ENCODE results near the gene FLACC1.

The FLACC1 gene

DNA sequence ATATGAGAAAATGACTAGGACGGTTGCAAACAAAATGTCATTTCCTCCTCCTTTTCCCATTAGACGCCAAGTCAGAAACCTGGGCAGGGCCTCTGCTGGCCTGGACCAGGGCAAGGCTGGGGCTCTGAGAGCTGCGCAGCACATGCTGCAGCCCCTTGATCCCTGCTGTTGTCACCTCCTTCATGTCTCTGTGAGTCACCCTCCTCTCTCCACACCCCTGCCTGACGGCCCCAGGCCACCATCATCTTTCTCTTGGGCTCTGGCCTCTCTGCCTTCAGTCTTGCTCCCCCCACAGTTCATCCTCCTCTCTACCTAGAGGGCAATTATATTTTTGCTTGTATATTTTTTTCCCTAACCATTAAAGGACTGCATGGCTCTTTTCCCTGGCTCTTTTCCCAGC is 10.0 kb downstream of the FLACC1 start:
- no peak overlapping the region for H3K27ac ChIP-seq

DNA sequence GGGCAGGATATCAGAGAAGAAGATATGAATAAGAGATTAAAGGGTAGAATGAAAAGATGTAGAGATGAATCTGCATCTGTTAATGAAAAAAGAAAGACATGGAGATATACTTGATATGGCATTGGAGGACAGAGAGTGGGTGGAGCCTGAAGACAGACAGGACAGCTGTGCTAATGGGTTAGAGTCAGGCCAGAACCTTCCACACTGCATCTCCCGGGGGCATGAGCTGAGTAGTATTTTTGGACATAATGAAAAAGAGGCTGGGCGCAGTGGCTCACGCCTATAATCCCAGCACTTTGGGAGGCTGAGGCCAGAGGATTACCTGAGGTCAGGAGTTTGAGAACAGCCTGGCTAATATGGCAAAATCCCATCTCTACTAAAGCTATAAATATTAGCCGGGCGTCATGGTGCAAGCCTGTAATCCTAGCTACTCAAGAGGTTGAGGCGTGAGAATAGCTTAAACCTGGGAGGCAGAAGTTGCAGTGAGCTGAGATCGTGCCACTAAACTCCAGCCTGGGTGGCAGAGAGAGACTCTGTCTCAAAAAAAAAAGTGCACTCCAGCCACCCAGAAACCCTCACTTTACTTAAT is 11.4 kb downstream of the FLACC1 start:
- in situ Hi-C loops (cut with HindIII; ENCODE audit: low pct_ligation_motif_present, low sequenced_read_pairs), result no loop called here
- no peak overlapping the region for H3K4me3 ChIP-seq (ENCODE audit: low read depth, low read length)
- no peak for DNase-seq
- H3K27me3 ChIP-seq (replicated peaks), result no peaks in the 10 kb centered on the region
- peaks cover 5% of the 10 kb centered on the region for H3K36me3 ChIP-seq (replicated peaks)
- no peak overlapping the region for H3K27ac ChIP-seq
- TF ChIP-seq, protein P1, sequence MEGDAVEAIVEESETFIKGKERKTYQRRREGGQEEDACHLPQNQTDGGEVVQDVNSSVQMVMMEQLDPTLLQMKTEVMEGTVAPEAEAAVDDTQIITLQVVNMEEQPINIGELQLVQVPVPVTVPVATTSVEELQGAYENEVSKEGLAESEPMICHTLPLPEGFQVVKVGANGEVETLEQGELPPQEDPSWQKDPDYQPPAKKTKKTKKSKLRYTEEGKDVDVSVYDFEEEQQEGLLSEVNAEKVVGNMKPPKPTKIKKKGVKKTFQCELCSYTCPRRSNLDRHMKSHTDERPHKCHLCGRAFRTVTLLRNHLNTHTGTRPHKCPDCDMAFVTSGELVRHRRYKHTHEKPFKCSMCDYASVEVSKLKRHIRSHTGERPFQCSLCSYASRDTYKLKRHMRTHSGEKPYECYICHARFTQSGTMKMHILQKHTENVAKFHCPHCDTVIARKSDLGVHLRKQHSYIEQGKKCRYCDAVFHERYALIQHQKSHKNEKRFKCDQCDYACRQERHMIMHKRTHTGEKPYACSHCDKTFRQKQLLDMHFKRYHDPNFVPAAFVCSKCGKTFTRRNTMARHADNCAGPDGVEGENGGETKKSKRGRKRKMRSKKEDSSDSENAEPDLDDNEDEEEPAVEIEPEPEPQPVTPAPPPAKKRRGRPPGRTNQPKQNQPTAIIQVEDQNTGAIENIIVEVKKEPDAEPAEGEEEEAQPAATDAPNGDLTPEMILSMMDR (IDR thresholded peaks at IDR 0.05; ENCODE audit: low read depth, low read length, missing control alignments), result no peak

More for the DNA sequence above, 10.0 kb downstream of the FLACC1 start:
- Histone ChIP-seq H3K36me3 (replicated peaks) (peaks cover 5% of the 10 kb centered on the region), H3K4me3 (ENCODE audit: low read depth, low read length) (no peak overlapping the region), H3K27me3 (replicated peaks) (no peaks in the 10 kb centered on the region)
- in situ Hi-C loops (cut with HindIII; ENCODE audit: low pct_ligation_motif_present, low sequenced_read_pairs), result no loop called here
- no peak for DNase-seq
- TF ChIP-seq, protein P1 (IDR thresholded peaks at IDR 0.05; ENCODE audit: low read depth, low read length, missing control alignments), result no peak

DNA sequence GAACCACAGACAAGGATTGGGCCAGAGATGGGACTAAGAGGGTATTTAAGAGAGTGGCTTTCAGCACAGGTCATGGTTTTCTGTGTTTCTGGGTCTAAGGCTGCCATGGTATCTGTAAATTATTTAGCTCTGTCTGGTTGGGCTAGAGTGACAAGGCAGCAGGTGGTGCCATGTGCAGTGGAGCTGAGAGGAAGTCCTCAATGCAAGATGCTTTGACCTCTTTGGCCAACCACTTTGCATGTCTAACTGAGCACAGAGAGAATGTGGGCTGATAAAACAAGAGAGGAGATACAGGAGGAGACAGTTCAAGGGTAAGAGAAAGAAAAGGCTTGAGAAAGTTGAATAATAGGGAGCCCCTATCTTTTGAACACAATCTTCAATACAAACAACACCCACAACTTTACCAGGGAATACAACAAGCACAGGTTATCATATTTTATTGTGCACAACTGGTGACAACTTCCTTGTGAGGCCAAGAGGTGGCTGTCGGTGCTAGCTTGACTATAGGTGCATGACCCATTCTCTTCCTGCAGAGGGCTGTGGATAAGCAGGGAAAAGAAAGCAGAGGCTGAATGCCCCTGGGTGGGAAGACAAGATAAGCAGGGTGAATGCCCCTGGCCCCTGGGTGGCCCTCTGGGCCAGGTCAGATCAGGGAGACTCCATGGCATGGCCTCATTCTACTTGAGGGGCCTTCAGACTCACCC is 12.3 kb downstream of the FLACC1 start:
- DNase-seq, result no peak
- H3K4me3 ChIP-seq (ENCODE audit: low read depth, low read length), result no peak overlapping the region
- TF ChIP-seq, protein P1 (IDR thresholded peaks at IDR 0.05; ENCODE audit: low read depth, low read length, missing control alignments), result peak; percentile 31
- peaks cover 5% of the 10 kb centered on the region for H3K36me3 ChIP-seq (replicated peaks)
- H3K27me3 ChIP-seq (replicated peaks), result no peaks in the 10 kb centered on the region
- H3K27ac ChIP-seq, result no peak overlapping the region
- in situ Hi-C loops (cut with HindIII; ENCODE audit: low pct_ligation_motif_present, low sequenced_read_pairs), result no loop called here

DNA sequence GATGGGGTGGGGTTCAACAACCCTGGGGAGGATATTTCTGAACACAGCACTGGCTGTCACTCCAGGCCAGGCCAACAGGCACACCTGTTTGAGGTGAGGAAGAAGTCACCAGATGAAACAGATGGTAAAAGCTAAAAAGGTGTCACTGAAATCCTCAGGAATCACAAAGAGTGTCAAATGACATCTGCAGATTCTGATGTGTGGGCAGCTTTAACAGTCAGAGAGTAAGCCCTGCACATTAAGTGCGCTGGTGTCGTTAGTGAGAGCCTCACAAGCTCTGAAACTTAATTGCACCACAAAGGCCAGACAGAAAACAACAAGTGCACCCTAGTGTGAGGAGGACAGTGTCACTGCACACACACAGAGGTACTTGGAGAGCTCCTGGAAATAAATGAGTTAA is 13.6 kb downstream of the FLACC1 start:
- TF ChIP-seq, protein P1 (IDR thresholded peaks at IDR 0.05; ENCODE audit: low read depth, low read length, missing control alignments), result no peak
- Histone ChIP-seq H3K27ac (no peak overlapping the region), H3K4me3 (ENCODE audit: low read depth, low read length) (no peak overlapping the region), H3K27me3 (replicated peaks) (no peaks in the 10 kb centered on the region), H3K36me3 (replicated peaks) (peaks cover 5% of the 10 kb centered on the region)
- no peak for DNase-seq
- in situ Hi-C loops (cut with HindIII; ENCODE audit: low pct_ligation_motif_present, low sequenced_read_pairs), result no loop called here

DNA sequence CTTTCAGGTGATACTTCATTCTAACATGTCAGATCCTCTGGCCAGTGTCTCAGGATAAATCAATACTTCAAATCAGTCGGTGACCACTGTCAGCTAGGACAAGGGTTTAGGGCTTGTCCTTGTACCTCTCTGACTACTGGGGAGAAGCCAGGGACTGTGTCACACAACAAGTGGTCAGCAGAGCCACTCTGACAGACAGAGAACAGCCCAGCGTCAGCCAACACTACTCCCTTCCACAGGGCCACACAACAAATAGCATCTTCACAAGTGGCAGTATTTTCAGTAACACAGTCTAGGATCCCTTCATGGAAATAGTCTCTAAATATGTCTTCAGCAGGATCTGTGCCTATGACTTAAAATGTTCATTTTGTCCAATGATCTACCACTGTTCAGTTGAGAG is 14.2 kb downstream of the FLACC1 start:
- Histone ChIP-seq H3K27ac (no peak overlapping the region), H3K4me3 (ENCODE audit: low read depth, low read length) (no peak overlapping the region), H3K36me3 (replicated peaks) (peaks cover 5% of the 10 kb centered on the region), H3K27me3 (replicated peaks) (no peaks in the 10 kb centered on the region)
- TF ChIP-seq, protein P1 (IDR thresholded peaks at IDR 0.05; ENCODE audit: low read depth, low read length, missing control alignments), result no peak
- DNase-seq, result no peak
- in situ Hi-C loops (cut with HindIII; ENCODE audit: low pct_ligation_motif_present, low sequenced_read_pairs), result no loop called here
